K562 (cell line): Measurements from ENCODE around the gene SLAMF9. TPM values are rescaled to one million over a fixed set of nuclear protein-coding genes. Genes with fewer than 3 reads are reported as not detected.

ENCODE experiments used
- ATAC-seq: fragments of 200-7000 bp; cut with Tn5 transposase; 3 replicates; pipeline ENCODE4 v1.9.1; 2020; ENCODE audit warnings: moderate library complexity
- BruUV-seq: library from RNA; stranded (reverse); fragments of 400-500 nt; replicated peaks from 2 replicates; lab custom pipeline; 2021; lab: Mats Ljungman, UMichigan
- CTCF ChIA-PET: fragments of 300-600 bp; formaldehyde crosslinking; extraction: SDS; loops from one replicate; lab custom pipeline; 2021; ENCODE audit warnings: low intra/inter-chr PET ratio; lab: Yijun Ruan, JAX
- POLR2A ChIA-PET: fragments of 300-600, 350-650 bp; sonication (Branson Sonifier 250); formaldehyde crosslinking; extraction: SDS; loops from one replicate; lab custom pipeline; 2021; ENCODE audit warnings: antibody characterized with exemption, inconsistent platforms; lab: Yijun Ruan, JAX
- DNase-seq, 4 experiments: peaks; one replicate each; pipeline versions ENCODE4 v3.0.0 to v3.0.0-alpha.2; 2011 to 2018; ENCODE audit warnings: low spot score in 3 of 4, mixed read lengths in 3 of 4; ENCODE audit errors: extremely low read depth in 1 of 4
- FAIRE-seq: peaks from 2 replicates; lab custom pipeline; 2011; peaks lifted over from hg19 to GRCh38; lab: Jason Lieb, UNC
- H2AFZ ChIP-seq: 2 replicates; pipeline ENCODE4 v1.6.0; 2011; ENCODE audit warnings: low read depth, low read length, control low read depth, inconsistent platforms
- H3K27ac ChIP-seq: fragments of 200-600 bp; 3 replicates; pipeline ENCODE4 v1.8.0; 2011; ENCODE audit warnings: low read depth, mild to moderate bottlenecking, control low read depth, inconsistent platforms, low read length, moderate library complexity, mixed read lengths; ENCODE audit errors: extremely low read depth
- H3K27me3 ChIP-seq, 2 experiments: fragments of 300-600 bp in 1 of 2; 2 replicates in 1 of 2; 3 replicates in 1 of 2; pipeline versions ENCODE4 v1.6.0 to v1.8.0; 2011; ENCODE audit warnings: inconsistent platforms in 2 of 2, low read length in 2 of 2, mild to moderate bottlenecking in 1 of 2, mixed read lengths in 1 of 2, moderate library complexity in 1 of 2; ENCODE audit not compliant: control insufficient read depth in 2 of 2, insufficient read depth in 2 of 2
- H3K36me3 ChIP-seq: fragments of 300-600 bp; 3 replicates; pipeline ENCODE4 v1.8.0; 2011; ENCODE audit warnings: mild to moderate bottlenecking, low read length, inconsistent platforms; ENCODE audit not compliant: control insufficient read depth, insufficient read depth
- H3K4me1 ChIP-seq, 2 experiments: fragments of 200-600 bp in 1 of 2; replicated peaks in 1 of 2; 2 replicates in 1 of 2; 3 replicates in 1 of 2; pipeline versions ENCODE4 v1.5.1 to v1.8.0; 2011; ENCODE audit warnings: inconsistent platforms in 2 of 2, low read length in 2 of 2, mild to moderate bottlenecking in 1 of 2, mixed read lengths in 1 of 2, moderate library complexity in 1 of 2; ENCODE audit not compliant: control insufficient read depth in 2 of 2, insufficient read depth in 2 of 2
- H3K4me2 ChIP-seq: 2 replicates; pipeline ENCODE4 v1.6.1; 2011; ENCODE audit warnings: low read length, control low read depth, inconsistent platforms, mixed read lengths; ENCODE audit not compliant: insufficient read depth
- H3K4me3 ChIP-seq: fragments of 200-600 bp; sonication (generic), shearing (Covaris generic); 2 replicates; pipeline ENCODE4 v1.5.1; 2016; ENCODE audit warnings: control low read depth, inconsistent platforms
- H3K79me2 ChIP-seq: fragments of 200-600 bp; 3 replicates; pipeline ENCODE4 v1.8.0; 2011; ENCODE audit warnings: low read length, inconsistent platforms; ENCODE audit not compliant: control insufficient read depth, insufficient read depth
- H3K9ac ChIP-seq, 2 experiments: 2 replicates each; pipeline versions ENCODE4 v1.6.0 to v1.6.1; 2011; ENCODE audit warnings: low read depth in 2 of 2, low read length in 2 of 2, control low read depth in 1 of 2, inconsistent platforms in 1 of 2, mild to moderate bottlenecking in 1 of 2, mixed read lengths in 1 of 2; ENCODE audit not compliant: insufficient read depth in 1 of 2
- H3K9me1 ChIP-seq: one replicate; pipeline ENCODE4 v1.6.0; 2011; ENCODE audit warnings: inconsistent platforms, mild to moderate bottlenecking, low read length, moderate library complexity; ENCODE audit not compliant: control insufficient read depth, insufficient read depth
- H3K9me3 ChIP-seq: replicated peaks from 2 replicates; pipeline ENCODE4 v1.5.1; 2011; ENCODE audit warnings: low read depth, low read length, inconsistent platforms; ENCODE audit not compliant: control insufficient read depth, insufficient read depth
- H4K20me1 ChIP-seq: replicated peaks from 2 replicates; pipeline ENCODE4 v1.6.1; 2011; ENCODE audit warnings: low read length, inconsistent platforms, mixed read lengths; ENCODE audit not compliant: control insufficient read depth, insufficient read depth
- FOXJ2 ChIP-seq: fragments of 200-800 bp; sonication (Bioruptor generic); IDR thresholded peaks from 2 replicates; pipeline ENCODE4 v1.6.1; 2016; ENCODE audit warnings: missing genetic modification characterization, missing compliant biosample characterization
- HNRNPUL1 ChIP-seq: fragments of 200-400 bp; formaldehyde crosslinking; IDR thresholded peaks from 2 replicates; pipeline ENCODE4 v1.6.1; 2017; ENCODE audit warnings: low read length
- HSF4 ChIP-seq: fragments of 250-450 bp; sonication (Bioruptor Pico); IDR thresholded peaks from 2 replicates; pipeline ENCODE4 v2.1.2; 2022; ENCODE audit warnings: mild to moderate bottlenecking, moderate library complexity, borderline replicate concordance
- LARP7 ChIP-seq: fragments of 450-650 bp; IDR thresholded peaks from 2 replicates; pipeline ENCODE4 v1.6.1; 2016
- NRF1 ChIP-seq, 2 experiments: fragments of 450-650 bp; IDR thresholded peaks in 1 of 2; conservative IDR thresholded peaks in 1 of 2; 2 replicates each; pipeline ENCODE4 v1.6.1; 2014; ENCODE audit warnings: mild to moderate bottlenecking in 2 of 2
- PHF8 ChIP-seq: fragments of 200-600 bp; sonication (generic); IDR thresholded peaks from 2 replicates; pipeline ENCODE4 v1.6.1; 2012; ENCODE audit warnings: mixed run types, mild to moderate bottlenecking, inconsistent platforms, low read length, moderate library complexity, borderline replicate concordance
- RAD51 ChIP-seq: fragments of 450-650 bp; IDR thresholded peaks from 2 replicates; pipeline ENCODE4 v1.7.1; 2016; ENCODE audit warnings: low read depth, mild to moderate bottlenecking, borderline replicate concordance
- TAF7 ChIP-seq: fragments of 450-650 bp; IDR thresholded peaks from 2 replicates; pipeline ENCODE4 v1.6.1; 2016; ENCODE audit warnings: missing genetic modification characterization, missing compliant biosample characterization
- ZNF263 ChIP-seq: sonication (generic); formaldehyde crosslinking; IDR thresholded peaks from 2 replicates; pipeline ENCODE4 v1.8.0; 2022; ENCODE audit warnings: mild to moderate bottlenecking, missing genetic modification reagents, borderline replicate concordance
- ZNF77 ChIP-seq: fragments of 250-450 bp; sonication (Bioruptor Pico); IDR thresholded peaks from 2 replicates; pipeline ENCODE4 v1.5.0; 2020
- WGBS: fragments of 100-300 bp; shearing (Covaris generic); methylation state at CpG from one replicate; pipeline ENCODE4 v1.1.6; 2016; ENCODE audit warnings: low coverage, mixed read lengths; ENCODE audit not compliant: insufficient coverage; ENCODE audit errors: missing lambda C conversion rate; 5-methylcytosine and 5-hydroxymethylcytosine counted together
- in situ Hi-C: fragments of 300-500 bp; cut with MboI; formaldehyde crosslinking; loops from 4 replicates; pipeline ENCODE4 v1.15.0; 2018; ENCODE audit warnings: inconsistent platforms, mixed read lengths
- intact Hi-C: fragments of 100-400 bp; cut with micrococcal nuclease; formaldehyde crosslinking; loops from 2 replicates; pipeline ENCODE4 v1.14.2; 2022
- polyA plus RNA-seq, 8 experiments: library from polyadenylated mRNA; depleted of rRNA in 4 of 8; stranded (reverse) in 5 of 8; unstranded in 3 of 8; fragments of >200 nt; fragmentation: Nextera tagmentation in 2 of 8; fragmentation: Illumina TruSeq in 1 of 8; extraction: Ambion mirVana in 2 of 8; extraction: Trizol in 1 of 8; gene quantifications; 2 replicates each; pipeline versions ENCODE4 v1.2.1 to v1.2.3, GENCODE V29; 2011 to 2014; ENCODE audit warnings: inconsistent platforms in 1 of 8, missing spikeins in 1 of 8
- total RNA-seq, 7 experiments: library from RNA; depleted of rRNA in 6 of 7; stranded (reverse); fragments of >200 nt in 6 of 7; fragmentation: Illumina TruSeq in 2 of 7; extraction: Trizol in 2 of 7; gene quantifications; 2 replicates each; pipeline versions ENCODE4 v1.2.1 to v1.2.3, GENCODE V29; 2011 to 2021; ENCODE audit warnings: low replicate concordance in 1 of 7
- TF ChIP-seq, protein P1 (sequence below): sonication (generic); formaldehyde crosslinking; IDR thresholded peaks from 2 replicates; pipeline ENCODE4 v1.9.0; 2022; ENCODE audit warnings: mild to moderate bottlenecking, missing genetic modification reagents
- TF ChIP-seq, protein P2 (sequence below): sonication (generic); formaldehyde crosslinking; IDR thresholded peaks from 2 replicates; pipeline ENCODE4 v1.8.0; 2022; ENCODE audit warnings: mild to moderate bottlenecking, missing genetic modification reagents, borderline replicate concordance

Gene SLAMF9
- total and polyA plus RNA-seq, 9 of the 15 experiments (the other 6 are each of a cell fraction or from before 2014, with no cell fraction given), result 0.13 to 0.21 TPM; not detected in 7

- ATAC-seq (no peak), DNase-seq (no peak), FAIRE-seq (no peak)
- Histone ChIP-seq H3K4me3 (no peak overlapping the region), H3K4me2 (no peak overlapping the region), H3K4me1 (peaks cover 12 to 74% of the 10 kb centered on the region in 2 experiments; a peak in 4 of 5 replicates), H3K9me3 (no peaks in the 10 kb centered on the region), H3K27ac (no peak overlapping the region), H3K27me3 (peaks cover 0 to 18% of the 10 kb centered on the region in 2 experiments; a peak in 2 of 5 replicates), H4K20me1 (peaks cover 15% of the 10 kb centered on the region; the same call in 1 of the 2 replicates), H3K9me1 (no peaks in the 10 kb centered on the region), H2AFZ (no peak overlapping the region), H3K79me2 (peaks cover 32% of the 10 kb centered on the region), H3K36me3 (peaks cover 11% of the 10 kb centered on the region; the same call in 1 of the 3 replicates), H3K9ac (peak overlapping the region in 1 of 2 experiments; percentile 57; a peak in 2 of 4 replicates)
- intact Hi-C loops, result loop anchor here (10.0 kb wide), 2 partner anchors 93 to 337 kb away; partner anchors contain the start of gene DCAF8
- ChIA-PET CTCF (no interaction called here), POLR2A (no interaction called here)
- TF ChIP-seq HNRNPUL1, result no peak
- no peak for TF ChIP-seq ZNF77
- in situ Hi-C loops, result no loop called here
- no TSS peak for BruUV-seq
- 73% methylated on average over 10 of the region's 16 CpGs for WGBS
Measured at GRCh38 chr1:159927211-159927848, 26.7 kb downstream of the SLAMF9 start.

GRCh38 chr1:159925719-159926078 lies 28.3 kb downstream of the SLAMF9 start:
- intact Hi-C loops, result loop anchor here (10.0 kb wide), 2 partner anchors 91 to 339 kb away; partner anchors contain the start of gene DCAF8
- POLR2A ChIA-PET, result interaction anchor here (0.7 to 4.2 kb wide), 8 partner anchors 10 to 337 kb away, joined by 3 to 35 read pairs (median 4); partner anchors contain the start of gene DCAF8
- 0% methylated on average over 6 of the region's 7 CpGs for WGBS
- ATAC-seq, result no peak
- TSS peak; percentile 82 for BruUV-seq
- DNase-seq, result peak; percentile 47 to 62 (median 50)
- CTCF ChIA-PET, result interaction anchor here (0.6 kb wide), 1 partner anchor 81 kb away, joined by 3 read pairs; no protein-coding TSS in a partner anchor
- no peak for FAIRE-seq
- peak overlapping the region; percentile 72 for H3K4me3 ChIP-seq
- peaks cover 49% of the 10 kb centered on the region for H3K79me2 ChIP-seq
- peak overlapping the region; percentile 100 for H3K27ac ChIP-seq
- H3K4me1 ChIP-seq, result peaks cover 26 to 76% of the 10 kb centered on the region in 2 experiments
- H4K20me1 ChIP-seq, result peaks cover 32% of the 10 kb centered on the region; the same call in 1 of the 2 replicates
- H3K9me1 ChIP-seq, result peaks cover 10% of the 10 kb centered on the region
- peaks cover 0 to 4% of the 10 kb centered on the region in 2 experiments; a peak in 2 of 5 replicates for H3K27me3 ChIP-seq
- H3K9ac ChIP-seq, result peak overlapping the region; percentile 93 to 99
- no peaks in the 10 kb centered on the region for H3K9me3 ChIP-seq
- H3K36me3 ChIP-seq, result peaks cover 26% of the 10 kb centered on the region
- in situ Hi-C loops, result no loop called here
- peak overlapping the region; percentile 81 for H2AFZ ChIP-seq
- peak overlapping the region; percentile 94 for H3K4me2 ChIP-seq
- no peak for TF ChIP-seq FOXJ2
- TF ChIP-seq NRF1 (conservative IDR thresholded peaks at IDR 0.05 in 1 of 2, IDR thresholded peaks at IDR 0.05 in 1 of 2), result 0 out of 4 replicates have a peak, but pooled peaks of 1 of the 2 experiments have one; percentile 6
- no peak for TF ChIP-seq LARP7
- peak; percentile 14; the same call in 1 of the 2 replicates for TF ChIP-seq ZNF263 (CRISPR knock-in tag)
- TF ChIP-seq, protein P1, sequence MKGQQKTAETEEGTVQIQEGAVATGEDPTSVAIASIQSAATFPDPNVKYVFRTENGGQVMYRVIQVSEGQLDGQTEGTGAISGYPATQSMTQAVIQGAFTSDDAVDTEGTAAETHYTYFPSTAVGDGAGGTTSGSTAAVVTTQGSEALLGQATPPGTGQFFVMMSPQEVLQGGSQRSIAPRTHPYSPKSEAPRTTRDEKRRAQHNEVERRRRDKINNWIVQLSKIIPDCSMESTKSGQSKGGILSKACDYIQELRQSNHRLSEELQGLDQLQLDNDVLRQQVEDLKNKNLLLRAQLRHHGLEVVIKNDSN (CRISPR knock-in tag), result peak; percentile 83
- TF ChIP-seq TAF7 (tag), result no peak
- TF ChIP-seq, protein P2, sequence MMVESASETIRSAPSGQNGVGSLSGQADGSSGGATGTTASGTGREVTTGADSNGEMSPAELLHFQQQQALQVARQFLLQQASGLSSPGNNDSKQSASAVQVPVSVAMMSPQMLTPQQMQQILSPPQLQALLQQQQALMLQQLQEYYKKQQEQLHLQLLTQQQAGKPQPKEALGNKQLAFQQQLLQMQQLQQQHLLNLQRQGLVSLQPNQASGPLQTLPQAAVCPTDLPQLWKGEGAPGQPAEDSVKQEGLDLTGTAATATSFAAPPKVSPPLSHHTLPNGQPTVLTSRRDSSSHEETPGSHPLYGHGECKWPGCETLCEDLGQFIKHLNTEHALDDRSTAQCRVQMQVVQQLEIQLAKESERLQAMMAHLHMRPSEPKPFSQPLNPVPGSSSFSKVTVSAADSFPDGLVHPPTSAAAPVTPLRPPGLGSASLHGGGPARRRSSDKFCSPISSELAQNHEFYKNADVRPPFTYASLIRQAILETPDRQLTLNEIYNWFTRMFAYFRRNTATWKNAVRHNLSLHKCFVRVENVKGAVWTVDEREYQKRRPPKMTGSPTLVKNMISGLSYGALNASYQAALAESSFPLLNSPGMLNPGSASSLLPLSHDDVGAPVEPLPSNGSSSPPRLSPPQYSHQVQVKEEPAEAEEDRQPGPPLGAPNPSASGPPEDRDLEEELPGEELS, result 0 out of 2 replicates have a peak, but pooled peaks have one; percentile 43
- peak; percentile 71 for TF ChIP-seq RAD51
- peak; percentile 13; the same call in 1 of the 2 replicates for TF ChIP-seq PHF8
- TF ChIP-seq HSF4 (CRISPR knock-in tag), result peak; percentile 16; the same call in 1 of the 2 replicates
